SK-N-SH treated with all-trans-retinoic acid at 6 μM for 48 hours (cell line): ENCODE results near the gene SMAD6.

Source experiments
- ATAC-seq: fragments of 200-7000 bp; cut with Tn5 transposase; 3 replicates; pipeline ENCODE4 v1.9.1; 2020; ENCODE audit warnings: mild to moderate bottlenecking, moderate library complexity
- ARNTL ChIP-seq: fragments of 450-650 bp; formaldehyde crosslinking; IDR thresholded peaks from 2 replicates; pipeline ENCODE4 v1.5.0; 2020; ENCODE audit warnings: low read depth, mild to moderate bottlenecking, moderate library complexity, borderline replicate concordance
- BACH2 ChIP-seq: fragments of 250-450 bp; sonication (Bioruptor Pico); IDR thresholded peaks from 2 replicates; pipeline ENCODE4 v1.9.0; 2021; ENCODE audit warnings: mild to moderate bottlenecking, borderline replicate concordance
- CREB5 ChIP-seq: fragments of 250-450 bp; sonication (Bioruptor Pico); IDR thresholded peaks from 2 replicates; pipeline ENCODE4 v1.5.1; 2020; ENCODE audit warnings: low read depth, mild to moderate bottlenecking, moderate library complexity
- ESRRG ChIP-seq: fragments of 250-450 bp; sonication (Bioruptor Pico); IDR thresholded peaks from 2 replicates; pipeline ENCODE4 v1.6.1; 2021; ENCODE audit warnings: mild to moderate bottlenecking
- GLIS3 ChIP-seq: fragments of 250-450 bp; sonication (Bioruptor Pico); IDR thresholded peaks from 2 replicates; pipeline ENCODE4 v1.5.0; 2020; ENCODE audit warnings: mild to moderate bottlenecking, moderate library complexity
- ISL1 ChIP-seq: fragments of 250-450 bp; sonication (Bioruptor Pico); IDR thresholded peaks from 2 replicates; pipeline ENCODE4 v2.1.2; 2022; ENCODE audit warnings: mild to moderate bottlenecking, moderate library complexity
- OSR1 ChIP-seq: fragments of 250-450 bp; sonication (Bioruptor Pico); IDR thresholded peaks from 2 replicates; pipeline ENCODE4 v1.8.0; 2022; ENCODE audit warnings: moderate library complexity, mild to moderate bottlenecking, inconsistent platforms
- PATZ1 ChIP-seq: fragments of 250-450 bp; sonication (Bioruptor Pico); IDR thresholded peaks from 2 replicates; pipeline ENCODE4 v1.8.0; 2020; ENCODE audit warnings: mild to moderate bottlenecking, moderate library complexity, borderline replicate concordance
- POU6F1 ChIP-seq: fragments of 250-450 bp; sonication (Bioruptor Pico); IDR thresholded peaks from 2 replicates; pipeline ENCODE4 v1.8.0; 2021; ENCODE audit warnings: low read depth, mild to moderate bottlenecking, moderate library complexity, borderline replicate concordance
- PPARA ChIP-seq: fragments of 250-450 bp; sonication (Bioruptor Pico); IDR thresholded peaks from 2 replicates; pipeline ENCODE4 v1.5.0; 2020; ENCODE audit warnings: mild to moderate bottlenecking, borderline replicate concordance
- RARB ChIP-seq: fragments of 250-450 bp; sonication (Bioruptor Pico); IDR thresholded peaks from 2 replicates; pipeline ENCODE4 v1.8.0; 2021; ENCODE audit warnings: mild to moderate bottlenecking, moderate library complexity
- SNAI2 ChIP-seq: fragments of 250-450 bp; sonication (Bioruptor Pico); IDR thresholded peaks from 2 replicates; pipeline ENCODE4 v1.5.0; 2020; ENCODE audit warnings: mild to moderate bottlenecking, moderate library complexity
- TCF4 ChIP-seq: fragments of 250-450 bp; sonication (Bioruptor Pico); IDR thresholded peaks from 2 replicates; pipeline ENCODE4 v1.8.0; 2021; ENCODE audit warnings: mild to moderate bottlenecking, moderate library complexity, borderline replicate concordance
- ZC3H10 ChIP-seq: fragments of 250-450 bp; sonication (Bioruptor Pico); IDR thresholded peaks from 2 replicates; pipeline ENCODE4 v1.5.1; 2021; ENCODE audit warnings: mild to moderate bottlenecking, moderate library complexity
- ZFP3 ChIP-seq: fragments of 250-450 bp; sonication (Bioruptor Pico); IDR thresholded peaks from 2 replicates; pipeline ENCODE4 v1.5.0; 2020; ENCODE audit warnings: mild to moderate bottlenecking, moderate library complexity
- ZFP30 ChIP-seq: fragments of 450-650 bp; formaldehyde crosslinking; IDR thresholded peaks from 2 replicates; pipeline ENCODE4 v1.5.0; 2022; ENCODE audit warnings: mild to moderate bottlenecking, moderate library complexity
- ZNF70 ChIP-seq: fragments of 450-650 bp; formaldehyde crosslinking; IDR thresholded peaks from 2 replicates; pipeline ENCODE4 v1.5.0; 2020; ENCODE audit warnings: mild to moderate bottlenecking, moderate library complexity
- ZNF8 ChIP-seq: fragments of 450-650 bp; formaldehyde crosslinking; IDR thresholded peaks from 2 replicates; pipeline ENCODE4 v1.5.0; 2020; ENCODE audit warnings: mild to moderate bottlenecking, moderate library complexity
- TF ChIP-seq, protein P1 (sequence below): fragments of 250-450 bp; sonication (Bioruptor Pico); IDR thresholded peaks from 2 replicates; pipeline ENCODE4 v1.5.1; 2021; ENCODE audit warnings: mild to moderate bottlenecking, moderate library complexity
- TF ChIP-seq, protein P2 (sequence below): fragments of 250-450 bp; sonication (Bioruptor Pico); IDR thresholded peaks from 2 replicates; pipeline ENCODE4 v1.5.0; 2020; ENCODE audit warnings: mild to moderate bottlenecking, moderate library complexity

SMAD6 gene

DNA sequence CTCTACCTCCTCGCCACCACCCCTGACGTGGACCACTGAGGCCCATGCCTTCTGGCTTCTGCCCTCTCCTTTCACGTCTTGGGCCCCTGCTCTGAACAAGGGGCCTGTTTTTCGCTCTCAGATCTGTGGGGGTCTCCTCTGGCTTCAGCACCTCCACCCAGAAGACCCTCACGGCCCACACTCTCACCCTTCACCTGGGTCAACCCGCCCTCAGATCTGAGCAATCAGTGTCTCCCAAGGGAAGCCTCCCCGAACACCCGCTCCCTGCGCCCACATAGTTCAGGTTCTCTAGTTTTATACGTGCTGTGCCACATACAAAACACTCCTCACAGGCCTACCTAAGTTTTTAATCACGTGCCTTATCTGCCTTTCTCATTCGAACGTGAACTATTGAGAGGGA, 48.2 kb upstream of the SMAD6 start:
- ATAC-seq, result no peak
- TF ChIP-seq PPARA (CRISPR knock-in tag) (no peak), TCF4 (CRISPR knock-in tag) (no peak)

DNA sequence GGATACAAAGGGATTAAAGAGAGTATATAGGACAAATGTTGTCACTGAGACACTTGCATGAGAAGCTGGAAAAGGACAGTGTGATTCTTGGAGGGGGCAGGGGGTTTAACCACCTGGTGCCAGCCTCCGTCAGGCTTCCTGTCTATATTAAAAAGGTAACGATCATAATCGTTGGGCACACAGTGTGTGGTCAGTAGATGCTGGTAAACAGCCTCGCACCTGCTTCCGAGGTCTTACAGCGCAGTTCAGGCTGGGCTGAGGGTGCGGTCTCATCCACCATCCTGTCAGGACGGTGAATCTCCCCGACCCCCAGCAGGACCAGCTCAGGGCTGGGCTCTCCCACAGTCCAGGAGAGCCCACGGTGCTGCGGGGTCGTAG, 47.7 kb upstream of the SMAD6 start:
- TF ChIP-seq OSR1 (CRISPR knock-in tag) (no peak), SNAI2 (CRISPR knock-in tag) (no peak), BACH2 (CRISPR knock-in tag) (no peak), TCF4 (CRISPR knock-in tag) (no peak), ZFP3 (CRISPR knock-in tag) (no peak), PPARA (CRISPR knock-in tag) (no peak), ZNF8 (no peak), CREB5 (no peak), ZFP30 (CRISPR knock-in tag) (no peak), ARNTL (CRISPR knock-in tag) (no peak), PATZ1 (CRISPR knock-in tag) (no peak), ISL1 (CRISPR knock-in tag) (no peak), ZC3H10 (no peak), ESRRG (no peak), POU6F1 (no peak), ZNF70 (CRISPR knock-in tag) (no peak), RARB (CRISPR knock-in tag) (no peak), GLIS3 (CRISPR knock-in tag) (no peak)
- TF ChIP-seq, protein P1, sequence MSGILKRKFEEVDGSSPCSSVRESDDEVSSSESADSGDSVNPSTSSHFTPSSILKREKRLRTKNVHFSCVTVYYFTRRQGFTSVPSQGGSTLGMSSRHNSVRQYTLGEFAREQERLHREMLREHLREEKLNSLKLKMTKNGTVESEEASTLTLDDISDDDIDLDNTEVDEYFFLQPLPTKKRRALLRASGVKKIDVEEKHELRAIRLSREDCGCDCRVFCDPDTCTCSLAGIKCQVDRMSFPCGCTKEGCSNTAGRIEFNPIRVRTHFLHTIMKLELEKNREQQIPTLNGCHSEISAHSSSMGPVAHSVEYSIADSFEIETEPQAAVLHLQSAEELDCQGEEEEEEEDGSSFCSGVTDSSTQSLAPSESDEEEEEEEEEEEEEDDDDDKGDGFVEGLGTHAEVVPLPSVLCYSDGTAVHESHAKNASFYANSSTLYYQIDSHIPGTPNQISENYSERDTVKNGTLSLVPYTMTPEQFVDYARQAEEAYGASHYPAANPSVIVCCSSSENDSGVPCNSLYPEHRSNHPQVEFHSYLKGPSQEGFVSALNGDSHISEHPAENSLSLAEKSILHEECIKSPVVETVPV, result no peak
- TF ChIP-seq, protein P2, sequence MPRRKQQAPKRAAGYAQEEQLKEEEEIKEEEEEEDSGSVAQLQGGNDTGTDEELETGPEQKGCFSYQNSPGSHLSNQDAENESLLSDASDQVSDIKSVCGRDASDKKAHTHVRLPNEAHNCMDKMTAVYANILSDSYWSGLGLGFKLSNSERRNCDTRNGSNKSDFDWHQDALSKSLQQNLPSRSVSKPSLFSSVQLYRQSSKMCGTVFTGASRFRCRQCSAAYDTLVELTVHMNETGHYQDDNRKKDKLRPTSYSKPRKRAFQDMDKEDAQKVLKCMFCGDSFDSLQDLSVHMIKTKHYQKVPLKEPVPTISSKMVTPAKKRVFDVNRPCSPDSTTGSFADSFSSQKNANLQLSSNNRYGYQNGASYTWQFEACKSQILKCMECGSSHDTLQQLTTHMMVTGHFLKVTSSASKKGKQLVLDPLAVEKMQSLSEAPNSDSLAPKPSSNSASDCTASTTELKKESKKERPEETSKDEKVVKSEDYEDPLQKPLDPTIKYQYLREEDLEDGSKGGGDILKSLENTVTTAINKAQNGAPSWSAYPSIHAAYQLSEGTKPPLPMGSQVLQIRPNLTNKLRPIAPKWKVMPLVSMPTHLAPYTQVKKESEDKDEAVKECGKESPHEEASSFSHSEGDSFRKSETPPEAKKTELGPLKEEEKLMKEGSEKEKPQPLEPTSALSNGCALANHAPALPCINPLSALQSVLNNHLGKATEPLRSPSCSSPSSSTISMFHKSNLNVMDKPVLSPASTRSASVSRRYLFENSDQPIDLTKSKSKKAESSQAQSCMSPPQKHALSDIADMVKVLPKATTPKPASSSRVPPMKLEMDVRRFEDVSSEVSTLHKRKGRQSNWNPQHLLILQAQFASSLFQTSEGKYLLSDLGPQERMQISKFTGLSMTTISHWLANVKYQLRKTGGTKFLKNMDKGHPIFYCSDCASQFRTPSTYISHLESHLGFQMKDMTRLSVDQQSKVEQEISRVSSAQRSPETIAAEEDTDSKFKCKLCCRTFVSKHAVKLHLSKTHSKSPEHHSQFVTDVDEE, result no peak
- ATAC-seq, result no peak

- ATAC-seq, result no peak
- TF ChIP-seq TCF4 (CRISPR knock-in tag) (no peak), CREB5 (no peak), BACH2 (CRISPR knock-in tag) (no peak), ZNF8 (no peak), OSR1 (CRISPR knock-in tag) (no peak), ISL1 (CRISPR knock-in tag) (no peak), ESRRG (no peak), POU6F1 (no peak), ZFP3 (CRISPR knock-in tag) (no peak)
- TF ChIP-seq, protein P1, result no peak
- TF ChIP-seq, protein P2, result no peak
These were observed 47.2 kb upstream of the SMAD6 start for GRCh38 chr15:66654739-66655375.
